ENCODE measurements around the gene GSTA1.
"Not testable (repeated sequence)": the region's sequence is repeated elsewhere in the genome, so short reads cannot be mapped to it uniquely, and the experiment has no call there.

DNA sequence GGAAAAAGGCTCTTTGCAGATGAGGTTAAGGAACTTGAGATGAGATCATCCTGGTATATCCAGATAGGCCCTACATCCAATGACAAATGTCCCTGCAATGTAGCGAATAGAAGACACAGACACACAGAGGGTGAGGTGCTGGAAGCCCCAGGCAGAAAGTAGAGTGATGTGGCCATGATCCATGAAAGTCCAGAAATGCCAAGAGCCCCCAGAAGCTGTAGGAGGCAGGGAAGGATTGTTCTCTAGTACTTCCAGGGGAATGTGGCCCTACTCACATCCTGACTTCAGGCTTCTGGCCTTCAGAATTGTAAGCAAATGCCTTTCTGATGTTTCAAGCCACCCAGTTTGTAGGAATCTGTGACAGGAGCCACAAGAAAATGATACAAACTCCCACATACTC lies 14.0 kb downstream of the GSTA1 start:
- not testable (repeated sequence) for TF ChIP-seq POLR2AphosphoS5, CTCF (IDR thresholded peaks at IDR 0.05)
